ENCODE results near the gene RNF144B.

The RNF144B gene

GRCh38 chr6:18420328-18420727, 33.2 kb downstream of the RNF144B start:
- H3K27ac ChIP-seq, result no peak overlapping the region
- TF ChIP-seq, protein P1, sequence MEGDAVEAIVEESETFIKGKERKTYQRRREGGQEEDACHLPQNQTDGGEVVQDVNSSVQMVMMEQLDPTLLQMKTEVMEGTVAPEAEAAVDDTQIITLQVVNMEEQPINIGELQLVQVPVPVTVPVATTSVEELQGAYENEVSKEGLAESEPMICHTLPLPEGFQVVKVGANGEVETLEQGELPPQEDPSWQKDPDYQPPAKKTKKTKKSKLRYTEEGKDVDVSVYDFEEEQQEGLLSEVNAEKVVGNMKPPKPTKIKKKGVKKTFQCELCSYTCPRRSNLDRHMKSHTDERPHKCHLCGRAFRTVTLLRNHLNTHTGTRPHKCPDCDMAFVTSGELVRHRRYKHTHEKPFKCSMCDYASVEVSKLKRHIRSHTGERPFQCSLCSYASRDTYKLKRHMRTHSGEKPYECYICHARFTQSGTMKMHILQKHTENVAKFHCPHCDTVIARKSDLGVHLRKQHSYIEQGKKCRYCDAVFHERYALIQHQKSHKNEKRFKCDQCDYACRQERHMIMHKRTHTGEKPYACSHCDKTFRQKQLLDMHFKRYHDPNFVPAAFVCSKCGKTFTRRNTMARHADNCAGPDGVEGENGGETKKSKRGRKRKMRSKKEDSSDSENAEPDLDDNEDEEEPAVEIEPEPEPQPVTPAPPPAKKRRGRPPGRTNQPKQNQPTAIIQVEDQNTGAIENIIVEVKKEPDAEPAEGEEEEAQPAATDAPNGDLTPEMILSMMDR (conservative IDR thresholded peaks at IDR 0.05; ENCODE audit: low read depth, low read length), result no peak
- H3K79me2 ChIP-seq (ENCODE audit: insufficient read depth, low read depth), result no peaks in the 10 kb centered on the region
- no peaks in the 10 kb centered on the region for H3K36me3 ChIP-seq (ENCODE audit: insufficient read depth)
- H3K4me3 ChIP-seq (IDR thresholded peaks at IDR 0.05; ENCODE audit: insufficient read depth, low read depth, low read length), result no peak overlapping the region
- H4K20me1 ChIP-seq (ENCODE audit: insufficient read depth), result no peaks in the 10 kb centered on the region
- no peaks in the 10 kb centered on the region for H3K27me3 ChIP-seq (ENCODE audit: insufficient read depth, low read depth)
- no peak overlapping the region for H3K4me2 ChIP-seq
- no peak overlapping the region for H3K9ac ChIP-seq
- no peak overlapping the region for H2AFZ ChIP-seq (ENCODE audit: low read depth)
- H3K4me1 ChIP-seq (ENCODE audit: low read depth, poor library complexity, severe bottlenecking), result no peaks in the 10 kb centered on the region

- Histone ChIP-seq H3K27ac (no peak overlapping the region), H2AFZ (ENCODE audit: low read depth) (no peak overlapping the region), H3K4me1 (ENCODE audit: low read depth, poor library complexity, severe bottlenecking) (no peaks in the 10 kb centered on the region), H3K4me2 (no peak overlapping the region), H3K4me3 (IDR thresholded peaks at IDR 0.05; ENCODE audit: insufficient read depth, low read depth, low read length) (no peak overlapping the region), H3K36me3 (ENCODE audit: insufficient read depth) (no peaks in the 10 kb centered on the region), H3K9ac (no peak overlapping the region), H4K20me1 (ENCODE audit: insufficient read depth) (no peaks in the 10 kb centered on the region), H3K27me3 (ENCODE audit: insufficient read depth, low read depth) (no peaks in the 10 kb centered on the region), H3K79me2 (ENCODE audit: insufficient read depth, low read depth) (no peaks in the 10 kb centered on the region)
- TF ChIP-seq, protein P1 (conservative IDR thresholded peaks at IDR 0.05; ENCODE audit: low read depth, low read length), result no peak
Observed at GRCh38 chr6:18422136-18422535, 35.0 kb downstream of the RNF144B start.

DNA sequence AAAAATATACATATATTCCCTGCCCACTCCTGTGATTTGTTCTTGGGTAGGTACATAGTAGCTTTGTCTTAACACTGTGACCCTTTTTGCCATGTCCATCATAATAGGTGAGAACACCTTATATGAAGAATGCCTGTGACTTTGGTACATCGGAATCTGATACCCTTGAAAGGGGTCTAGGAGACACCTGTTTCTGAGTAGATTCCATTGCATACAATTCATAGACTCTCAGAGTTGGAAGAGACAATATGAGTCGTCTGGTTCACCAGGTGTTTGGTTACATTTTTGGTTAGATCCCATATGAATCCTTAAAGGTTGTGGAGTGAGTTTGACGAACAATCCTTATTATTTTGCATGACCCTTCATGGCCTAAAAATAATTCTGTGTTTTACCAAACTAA, 36.3 kb downstream of the RNF144B start:
- Histone ChIP-seq H3K4me1 (ENCODE audit: low read depth, poor library complexity, severe bottlenecking) (no peaks in the 10 kb centered on the region), H3K27ac (no peak overlapping the region), H3K4me3 (IDR thresholded peaks at IDR 0.05; ENCODE audit: insufficient read depth, low read depth, low read length) (no peak overlapping the region), H3K36me3 (ENCODE audit: insufficient read depth) (no peaks in the 10 kb centered on the region), H3K4me2 (no peak overlapping the region), H2AFZ (ENCODE audit: low read depth) (no peak overlapping the region), H4K20me1 (ENCODE audit: insufficient read depth) (no peaks in the 10 kb centered on the region), H3K9ac (no peak overlapping the region), H3K79me2 (ENCODE audit: insufficient read depth, low read depth) (no peaks in the 10 kb centered on the region), H3K27me3 (ENCODE audit: insufficient read depth, low read depth) (no peaks in the 10 kb centered on the region)
- TF ChIP-seq, protein P1 (conservative IDR thresholded peaks at IDR 0.05; ENCODE audit: low read depth, low read length), result no peak

DNA sequence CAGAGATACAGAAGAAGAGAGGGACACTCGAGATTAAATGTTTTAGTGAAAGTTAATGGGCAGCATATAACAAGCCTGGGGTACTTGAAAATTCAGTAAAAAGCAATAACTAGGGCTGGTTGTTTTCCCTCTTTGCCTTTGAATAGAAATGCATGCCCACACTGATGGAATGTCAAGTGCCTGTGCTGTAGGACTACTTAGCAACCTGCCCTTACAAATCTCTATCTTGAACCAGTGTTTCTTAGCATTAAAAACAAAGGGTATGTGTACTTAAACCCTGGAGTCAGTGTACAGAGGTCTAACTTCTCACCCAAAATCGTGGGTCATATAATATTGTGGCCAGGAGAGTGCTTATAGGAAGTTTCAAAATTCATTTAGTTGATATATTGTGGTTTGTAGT, 37.1 kb downstream of the RNF144B start:
- no peaks in the 10 kb centered on the region for H3K4me1 ChIP-seq (ENCODE audit: low read depth, poor library complexity, severe bottlenecking)
- H3K4me2 ChIP-seq, result no peak overlapping the region
- no peak overlapping the region for H3K4me3 ChIP-seq (IDR thresholded peaks at IDR 0.05; ENCODE audit: insufficient read depth, low read depth, low read length)
- TF ChIP-seq, protein P1 (conservative IDR thresholded peaks at IDR 0.05; ENCODE audit: low read depth, low read length), result no peak
- H3K9ac ChIP-seq, result no peak overlapping the region
- H3K27ac ChIP-seq, result no peak overlapping the region
- no peaks in the 10 kb centered on the region for H3K27me3 ChIP-seq (ENCODE audit: insufficient read depth, low read depth)
- no peaks in the 10 kb centered on the region for H3K36me3 ChIP-seq (ENCODE audit: insufficient read depth)
- no peaks in the 10 kb centered on the region for H4K20me1 ChIP-seq (ENCODE audit: insufficient read depth)
- no peaks in the 10 kb centered on the region for H3K79me2 ChIP-seq (ENCODE audit: insufficient read depth, low read depth)
- H2AFZ ChIP-seq (ENCODE audit: low read depth), result no peak overlapping the region
